WTC11 (cell line): ENCODE measurements around the gene MPND. TPM values are rescaled to one million over a fixed set of nuclear protein-coding genes. Genes with fewer than 3 reads are reported as not detected.

Source experiments
- ATAC-seq: fragments of 200-7000 bp; cut with Tn5 transposase; 2 replicates; pipeline ENCODE4 v1.10.0; 2021; ENCODE audit warnings: mild to moderate bottlenecking, moderate library complexity
- CTCF ChIA-PET: fragments of 300-600 bp; sonication (Branson Sonifier 250); formaldehyde crosslinking; loops from one replicate; lab custom pipeline; 2021; ENCODE audit warnings: antibody characterized with exemption; lab: Charles Lee
- POLR2A ChIA-PET: fragments of 350-600 bp; sonication (Branson Sonifier 250); formaldehyde crosslinking; loops from one replicate; lab custom pipeline; 2021; ENCODE audit warnings: antibody characterized with exemption; lab: Charles Lee
- DNase-seq: peaks from one replicate; pipeline ENCODE4 v3.0.0; 2021; ENCODE audit warnings: low spot score
- H3K27ac Mint-ChIP-seq: 2 replicates; pipeline ENCODE4 v1.8.0; 2021; ENCODE audit warnings: mixed read lengths
- H3K27me3 Mint-ChIP-seq: 2 replicates; pipeline ENCODE4 v1.8.0; 2021; ENCODE audit warnings: low read depth, mild to moderate bottlenecking, moderate library complexity, mixed read lengths
- H3K36me3 Mint-ChIP-seq: 2 replicates; pipeline ENCODE4 v1.8.0; 2021; ENCODE audit warnings: mixed read lengths
- H3K4me1 Mint-ChIP-seq: 2 replicates; pipeline ENCODE4 v1.8.0; 2022; ENCODE audit warnings: mixed read lengths
- H3K4me3 Mint-ChIP-seq: 2 replicates; pipeline ENCODE4 v1.8.0; 2021; ENCODE audit warnings: mild to moderate bottlenecking, moderate library complexity, mixed read lengths
- H3K9me3 Mint-ChIP-seq: 2 replicates; pipeline ENCODE4 v1.8.0; 2021; ENCODE audit warnings: mixed read lengths
- CREB1 ChIP-seq: sonication (generic); formaldehyde crosslinking; IDR thresholded peaks from 2 replicates; pipeline ENCODE4 v1.8.0; 2023; ENCODE audit warnings: mild to moderate bottlenecking, missing genetic modification reagents
- CREM ChIP-seq: sonication (generic); formaldehyde crosslinking; IDR thresholded peaks from 2 replicates; pipeline ENCODE4 v1.8.1; 2022; ENCODE audit warnings: mild to moderate bottlenecking, missing genetic modification reagents, moderate library complexity
- ERG ChIP-seq: fragments of 250-450 bp; sonication (Bioruptor Pico); IDR thresholded peaks from 2 replicates; pipeline ENCODE4 v1.8.0; 2021; ENCODE audit warnings: mild to moderate bottlenecking
- ESRRA ChIP-seq: sonication (generic); formaldehyde crosslinking; IDR thresholded peaks from 2 replicates; pipeline ENCODE4 v1.8.1; 2022; ENCODE audit warnings: mild to moderate bottlenecking, missing genetic modification reagents, borderline replicate concordance
- FOXP1 ChIP-seq: sonication (generic); formaldehyde crosslinking; IDR thresholded peaks from 2 replicates; pipeline ENCODE4 v1.8.0; 2022; ENCODE audit warnings: missing genetic modification reagents, mild to moderate bottlenecking, moderate library complexity, borderline replicate concordance
- GABPB1 ChIP-seq: sonication (generic); formaldehyde crosslinking; IDR thresholded peaks from 2 replicates; pipeline ENCODE4 v1.8.1; 2023; ENCODE audit warnings: mild to moderate bottlenecking, missing genetic modification reagents
- GRHL2 ChIP-seq: fragments of 250-450 bp; sonication (Bioruptor Pico); IDR thresholded peaks from 2 replicates; pipeline ENCODE4 v1.8.0; 2022; ENCODE audit warnings: mild to moderate bottlenecking, moderate library complexity; ENCODE audit not compliant: insufficient replicate concordance, severe bottlenecking
- HMGA2 ChIP-seq: fragments of 250-450 bp; sonication (Bioruptor Pico); IDR thresholded peaks from 2 replicates; pipeline ENCODE4 v1.4.0; 2021; ENCODE audit warnings: mild to moderate bottlenecking, moderate library complexity
- IRF2 ChIP-seq: sonication (generic); formaldehyde crosslinking; IDR thresholded peaks from 2 replicates; pipeline ENCODE4 v1.8.0; 2022; ENCODE audit warnings: low read depth, missing genetic modification reagents, borderline replicate concordance
- NFATC4 ChIP-seq: fragments of 250-450 bp; sonication (Bioruptor Pico); IDR thresholded peaks from 2 replicates; pipeline ENCODE4 v1.9.0; 2021; ENCODE audit warnings: mild to moderate bottlenecking
- NFE2L1 ChIP-seq: sonication (generic); formaldehyde crosslinking; IDR thresholded peaks from 2 replicates; pipeline ENCODE4 v1.8.1; 2023; ENCODE audit warnings: missing genetic modification reagents
- NFYB ChIP-seq: sonication (generic); formaldehyde crosslinking; conservative IDR thresholded peaks from 2 replicates; pipeline ENCODE4 v1.8.0; 2022; ENCODE audit warnings: low read depth, missing genetic modification reagents
- OVOL2 ChIP-seq: fragments of 250-450 bp; sonication (Bioruptor Pico); IDR thresholded peaks from 2 replicates; pipeline ENCODE4 v1.9.0; 2021; ENCODE audit warnings: mild to moderate bottlenecking, borderline replicate concordance
- RORB ChIP-seq: fragments of 250-450 bp; sonication (Bioruptor Pico); IDR thresholded peaks from 2 replicates; pipeline ENCODE4 v1.9.0; 2021; ENCODE audit warnings: mild to moderate bottlenecking
- SMAD3 ChIP-seq: sonication (generic); formaldehyde crosslinking; IDR thresholded peaks from 2 replicates; pipeline ENCODE4 v1.8.0; 2022; ENCODE audit warnings: missing genetic modification reagents, mild to moderate bottlenecking, borderline replicate concordance
- SP1 ChIP-seq: sonication (generic); formaldehyde crosslinking; conservative IDR thresholded peaks from 2 replicates; pipeline ENCODE4 v1.8.1; 2022; ENCODE audit warnings: missing genetic modification reagents
- ZBTB21 ChIP-seq: sonication (generic); formaldehyde crosslinking; IDR thresholded peaks from 2 replicates; pipeline ENCODE4 v1.8.1; 2023; ENCODE audit warnings: mild to moderate bottlenecking, missing genetic modification reagents, borderline replicate concordance
- ZMAT4 ChIP-seq: fragments of 250-450 bp; sonication (Bioruptor Pico); IDR thresholded peaks from 2 replicates; pipeline ENCODE4 v1.9.0; 2021; ENCODE audit warnings: mild to moderate bottlenecking
- ZNF219 ChIP-seq: sonication (generic); formaldehyde crosslinking; IDR thresholded peaks from 2 replicates; pipeline ENCODE4 v1.8.0; 2023; ENCODE audit warnings: missing genetic modification reagents, mild to moderate bottlenecking, borderline replicate concordance
- ZNF317 ChIP-seq: sonication (generic); formaldehyde crosslinking; IDR thresholded peaks from 2 replicates; pipeline ENCODE4 v1.8.1; 2023; ENCODE audit warnings: low read depth, mild to moderate bottlenecking, moderate library complexity, missing genetic modification reagents, borderline replicate concordance
- total RNA-seq: library from RNA; stranded (reverse); gene quantifications from 3 replicates; pipeline ENCODE4 v1.2.3, GENCODE V29; 2021
- TF ChIP-seq, protein P1 (sequence below): fragments of 250-450 bp; sonication (Bioruptor Pico); IDR thresholded peaks from 2 replicates; pipeline ENCODE4 v1.9.0; 2021; ENCODE audit warnings: moderate library complexity, mild to moderate bottlenecking, inconsistent platforms, borderline replicate concordance
- TF ChIP-seq, protein P2 (sequence below): sonication (generic); formaldehyde crosslinking; conservative IDR thresholded peaks from 2 replicates; pipeline ENCODE4 v1.8.1; 2022; ENCODE audit warnings: mild to moderate bottlenecking, missing genetic modification reagents

Gene MPND
- total RNA-seq, 1 experiment from 2014 or later: 28.3 TPM

DNA sequence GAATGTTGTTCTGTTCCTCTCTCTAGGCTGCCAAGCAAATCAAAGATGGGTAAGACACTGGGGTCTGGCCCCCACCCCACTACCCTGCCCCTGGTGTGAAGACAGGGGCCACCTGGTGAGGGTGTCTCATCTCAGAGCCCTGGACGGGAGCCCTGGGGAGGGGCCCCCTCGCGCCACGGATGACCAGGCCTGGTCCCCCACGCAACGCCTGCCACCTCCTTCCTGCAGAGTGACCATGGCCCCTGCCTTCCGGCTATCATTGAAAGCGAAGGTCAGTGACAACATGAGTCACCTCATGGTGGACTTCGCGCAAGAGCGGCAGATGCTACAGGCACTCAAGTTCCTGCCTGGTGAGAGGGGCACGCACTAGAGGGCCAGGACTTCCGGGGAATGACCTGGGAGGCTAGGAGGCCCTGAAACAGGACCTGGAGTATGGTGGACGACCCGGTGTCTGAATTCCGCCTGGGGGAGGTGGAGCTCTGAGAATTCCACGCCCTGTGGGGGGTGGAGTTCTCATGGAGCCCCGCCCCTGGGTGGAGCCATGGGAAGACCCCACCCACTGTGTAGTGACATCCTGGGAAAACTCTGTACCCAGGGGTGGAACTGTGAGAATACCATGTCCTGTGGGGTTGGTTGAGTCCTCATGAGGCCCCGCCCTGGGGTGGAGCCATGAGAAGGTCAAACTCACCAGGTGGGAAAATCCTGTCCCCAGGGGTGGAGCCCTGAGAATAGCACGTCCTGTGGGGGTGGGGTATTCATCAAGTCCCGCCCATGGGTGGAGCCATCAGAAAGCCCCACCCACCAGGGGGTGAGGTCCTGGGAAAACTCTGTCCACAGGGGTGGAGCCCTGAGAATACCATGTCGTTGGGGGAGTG, 32.9 kb upstream of the MPND start:
- Mint-ChIP-seq H3K27ac (no peak overlapping the region), H3K36me3 (peaks cover 54% of the 10 kb centered on the region)
- TF ChIP-seq GABPB1 (CRISPR knock-in tag) (peak; percentile 67), ESRRA (no peak)
- TF ChIP-seq, all 79 proteins: peak for 1
- ChIA-PET CTCF (interaction anchor here (0.6 to 1.0 kb wide), 3 partner anchors 33 to 102 kb away, joined by 3 to 9 read pairs (median 3); no protein-coding TSS in a partner anchor), POLR2A (interaction anchor here (0.6 kb wide), 1 partner anchor 10 kb away, joined by 3 read pairs; no protein-coding TSS in a partner anchor)
- H3K4me3 Mint-ChIP-seq: no peak overlapping the region
- no peaks in the 10 kb centered on the region for H3K27me3 Mint-ChIP-seq
- H3K9me3 Mint-ChIP-seq: no peaks in the 10 kb centered on the region
- no peaks in the 10 kb centered on the region for H3K4me1 Mint-ChIP-seq
- DNase-seq: peak; percentile 79
- peak; percentile 90 for ATAC-seq

DNA sequence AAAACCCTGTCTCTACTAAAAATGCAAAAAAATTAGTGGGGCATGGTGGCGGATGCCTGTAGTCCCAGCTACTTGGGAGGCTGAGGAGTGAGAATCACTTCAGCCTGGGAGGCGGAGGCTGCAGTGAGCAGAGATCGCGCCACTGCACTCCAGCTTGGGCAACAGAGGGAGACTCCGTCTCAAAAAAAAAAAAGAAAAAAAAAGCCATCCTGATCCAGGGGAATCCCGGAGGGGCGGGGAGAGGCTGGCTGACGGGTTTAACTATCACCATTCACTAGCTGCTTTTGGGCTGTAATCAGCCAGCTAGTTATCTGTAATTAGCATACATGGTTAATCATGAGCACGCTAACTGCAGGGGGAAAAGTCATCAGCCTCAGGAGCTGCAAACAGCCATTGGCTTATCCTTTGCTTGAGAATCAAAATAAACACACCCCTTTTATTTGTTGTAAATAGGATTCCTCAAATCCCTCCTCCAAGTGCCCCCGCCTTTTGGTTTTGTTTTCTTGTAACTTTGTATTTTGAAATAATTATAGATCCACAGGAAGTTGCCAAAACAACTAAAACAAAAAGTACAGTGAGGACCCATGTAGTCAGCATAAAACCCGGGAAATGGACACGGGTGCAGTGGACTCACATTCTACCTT, 29.4 kb upstream of the MPND start:
- peaks cover 53% of the 10 kb centered on the region for H3K36me3 Mint-ChIP-seq
- ATAC-seq (no peak), DNase-seq (no peak)
- H3K4me3 Mint-ChIP-seq: no peak overlapping the region
- CTCF ChIA-PET: interaction anchor here (0.6 to 1.7 kb wide), 2 partner anchors 47 to 550 kb away, joined by 3 read pairs; no protein-coding TSS in a partner anchor
- no peaks in the 10 kb centered on the region; the same call in 1 of the 2 replicates for H3K27me3 Mint-ChIP-seq
- H3K9me3 Mint-ChIP-seq: peaks cover 11% of the 10 kb centered on the region
- TF ChIP-seq GRHL2 (no peak), CREM (CRISPR knock-in tag) (no peak), IRF2 (CRISPR knock-in tag) (no peak), CREB1 (CRISPR knock-in tag) (no peak)
- no peak overlapping the region for H3K27ac Mint-ChIP-seq
- H3K4me1 Mint-ChIP-seq: no peaks in the 10 kb centered on the region
- POLR2A ChIA-PET: interaction anchor here (0.6 to 1.6 kb wide), 3 partner anchors 29 to 51 kb away, joined by 3 to 6 read pairs (median 3); no protein-coding TSS in a partner anchor

- TF ChIP-seq ERG (CRISPR knock-in tag): no peak
- TF ChIP-seq FOXP1 (CRISPR knock-in tag): no peak
- no peak for TF ChIP-seq ZBTB21 (CRISPR knock-in tag)
- TF ChIP-seq NFE2L1: no peak
- TF ChIP-seq ZNF219 (CRISPR knock-in tag): no peak
- no peak for TF ChIP-seq HMGA2
- TF ChIP-seq, protein P1, sequence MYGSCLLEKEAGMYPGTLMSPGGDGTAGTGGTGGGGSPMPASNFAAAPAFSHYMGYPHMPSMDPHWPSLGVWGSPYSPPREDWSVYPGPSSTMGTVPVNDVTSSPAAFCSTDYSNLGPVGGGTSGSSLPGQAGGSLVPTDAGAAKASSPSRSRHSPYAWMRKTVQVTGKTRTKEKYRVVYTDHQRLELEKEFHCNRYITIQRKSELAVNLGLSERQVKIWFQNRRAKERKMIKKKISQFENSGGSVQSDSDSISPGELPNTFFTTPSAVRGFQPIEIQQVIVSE: no peak
- TF ChIP-seq NFYB (CRISPR knock-in tag): no peak
- TF ChIP-seq NFATC4 (CRISPR knock-in tag): no peak
- TF ChIP-seq ZNF317: no peak
- TF ChIP-seq OVOL2 (CRISPR knock-in tag): no peak
- no peak for TF ChIP-seq SMAD3 (CRISPR knock-in tag)
- no peak for TF ChIP-seq ESRRA
- TF ChIP-seq, protein P2, sequence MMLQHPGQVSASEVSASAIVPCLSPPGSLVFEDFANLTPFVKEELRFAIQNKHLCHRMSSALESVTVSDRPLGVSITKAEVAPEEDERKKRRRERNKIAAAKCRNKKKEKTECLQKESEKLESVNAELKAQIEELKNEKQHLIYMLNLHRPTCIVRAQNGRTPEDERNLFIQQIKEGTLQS (CRISPR knock-in tag): no peak
- TF ChIP-seq RORB (CRISPR knock-in tag): no peak
- no peak for TF ChIP-seq ZMAT4 (CRISPR knock-in tag)
- TF ChIP-seq SP1 (CRISPR knock-in tag): no peak
- ChIA-PET POLR2A (no interaction called here), CTCF (interaction anchor here (0.5 to 2.2 kb wide), 2 partner anchors 49 to 50 kb away, joined by 3 to 5 read pairs; no protein-coding TSS in a partner anchor)
- peaks cover 54% of the 10 kb centered on the region for H3K36me3 Mint-ChIP-seq
- H3K27me3 Mint-ChIP-seq: no peaks in the 10 kb centered on the region; the same call in 1 of the 2 replicates
- ATAC-seq (no peak), DNase-seq (no peak)
- H3K4me1 Mint-ChIP-seq: no peaks in the 10 kb centered on the region
- H3K4me3 Mint-ChIP-seq: no peak overlapping the region
- H3K9me3 Mint-ChIP-seq: peaks cover 32% of the 10 kb centered on the region
- H3K27ac Mint-ChIP-seq: no peak overlapping the region
These were observed 26.4 kb upstream of the MPND start for GRCh38 chr19:4316956-4317355.
